Measurements from ENCODE around the gene RGL1.

RGL1 gene

GRCh38 chr1:183821889-183822611, 17.1 kb downstream of the RGL1 start:
- no peak for DNase-seq (ENCODE audit: low read depth)

- no peak for DNase-seq (ENCODE audit: low read depth)
Measured at GRCh38 chr1:183824291-183824690, 19.4 kb downstream of the RGL1 start.

GRCh38 chr1:183827801-183828200, 22.9 kb downstream of the RGL1 start:
- DNase-seq (ENCODE audit: low read depth) = no peak

- no peak for DNase-seq (ENCODE audit: low read depth)
Measured at GRCh38 chr1:183830389-183830788, 25.5 kb downstream of the RGL1 start.

- no peak for DNase-seq (ENCODE audit: low read depth)
Measured at GRCh38 chr1:183831311-183831710, 26.4 kb downstream of the RGL1 start.

- no peak for DNase-seq (ENCODE audit: low read depth)
Measured at GRCh38 chr1:183832459-183832858, 27.5 kb downstream of the RGL1 start.

- DNase-seq (ENCODE audit: low read depth) = no peak
Measured at GRCh38 chr1:183834568-183834967, 29.6 kb downstream of the RGL1 start.

- DNase-seq (ENCODE audit: low read depth) = no peak
Measured at GRCh38 chr1:183836598-183836997, 31.7 kb downstream of the RGL1 start.

- DNase-seq (ENCODE audit: low read depth) = no peak
Measured at GRCh38 chr1:183837062-183837461, 32.1 kb downstream of the RGL1 start.

GRCh38 chr1:183838221-183838620, 33.3 kb downstream of the RGL1 start:
- no peak for DNase-seq (ENCODE audit: low read depth)

GRCh38 chr1:183840140-183840539, 35.2 kb downstream of the RGL1 start:
- peak; percentile 60 for DNase-seq (ENCODE audit: low read depth)

GRCh38 chr1:183841550-183841949, 36.6 kb downstream of the RGL1 start:
- DNase-seq (ENCODE audit: low read depth) = peak; percentile 52

GRCh38 chr1:183841950-183842794, 37.3 kb downstream of the RGL1 start:
- DNase-seq (ENCODE audit: low read depth) = peak; percentile 98

- DNase-seq (ENCODE audit: low read depth) = no peak
Measured at GRCh38 chr1:183842795-183843144, 37.9 kb downstream of the RGL1 start.

GRCh38 chr1:183844806-183845205, 39.9 kb downstream of the RGL1 start:
- DNase-seq (ENCODE audit: low read depth) = no peak

GRCh38 chr1:183845681-183846080, 40.8 kb downstream of the RGL1 start:
- DNase-seq (ENCODE audit: low read depth) = no peak

GRCh38 chr1:183847641-183848040, 42.7 kb downstream of the RGL1 start:
- no peak for DNase-seq (ENCODE audit: low read depth)

GRCh38 chr1:183850852-183851251, 45.9 kb downstream of the RGL1 start:
- DNase-seq (ENCODE audit: low read depth) = no peak

GRCh38 chr1:183859119-183859518, 54.2 kb downstream of the RGL1 start:
- DNase-seq (ENCODE audit: low read depth) = no peak

GRCh38 chr1:183859831-183860230, 54.9 kb downstream of the RGL1 start:
- DNase-seq (ENCODE audit: low read depth) = peak; percentile 40

GRCh38 chr1:183862967-183863366, 58.0 kb downstream of the RGL1 start:
- DNase-seq (ENCODE audit: low read depth) = no peak

- no peak for DNase-seq (ENCODE audit: low read depth)
Measured at GRCh38 chr1:183863852-183864251, 58.9 kb downstream of the RGL1 start.

- DNase-seq (ENCODE audit: low read depth) = no peak
Measured at GRCh38 chr1:183864611-183865010, 59.7 kb downstream of the RGL1 start.

- DNase-seq (ENCODE audit: low read depth) = no peak
Measured at GRCh38 chr1:183869230-183869629, 64.3 kb downstream of the RGL1 start.

Measured in iris pigment epithelial cell (primary cell).